HG02642 (cell line): ENCODE measurements around the gene TNFAIP8L3.
"Not testable (repeated sequence)": the region's sequence is repeated elsewhere in the genome, so short reads cannot be mapped to it uniquely, and the experiment has no call there.

ENCODE experiments used
- ATAC-seq: cut with Tn5 transposase; IDR thresholded peaks from one replicate; pipeline ENCODE4 v1.9.1; 2021; ENCODE audit warnings: mild to moderate bottlenecking; ENCODE audit not compliant: unreplicated experiment, poor library complexity

The TNFAIP8L3 gene

DNA sequence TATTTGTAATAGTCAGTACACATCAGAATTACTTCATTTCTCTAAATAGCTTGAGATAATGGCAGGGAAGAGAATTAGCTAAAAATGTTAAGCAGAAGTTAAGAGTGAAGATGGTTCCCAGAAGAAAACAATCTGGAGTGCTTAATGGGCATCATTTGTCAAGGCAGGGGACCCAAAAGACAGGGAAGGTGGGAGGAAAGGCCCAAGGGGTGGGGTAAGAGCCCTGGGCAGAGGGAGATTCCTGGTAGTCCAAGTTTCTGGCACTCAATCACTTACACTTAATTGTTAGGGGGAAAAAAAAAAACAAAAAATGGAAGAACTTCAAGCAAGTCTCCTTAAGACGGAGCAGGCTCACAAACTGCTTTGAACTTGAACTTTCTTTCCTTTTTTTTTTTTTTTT, 28.9 kb downstream of the TNFAIP8L3 start:
- no peak for ATAC-seq

DNA sequence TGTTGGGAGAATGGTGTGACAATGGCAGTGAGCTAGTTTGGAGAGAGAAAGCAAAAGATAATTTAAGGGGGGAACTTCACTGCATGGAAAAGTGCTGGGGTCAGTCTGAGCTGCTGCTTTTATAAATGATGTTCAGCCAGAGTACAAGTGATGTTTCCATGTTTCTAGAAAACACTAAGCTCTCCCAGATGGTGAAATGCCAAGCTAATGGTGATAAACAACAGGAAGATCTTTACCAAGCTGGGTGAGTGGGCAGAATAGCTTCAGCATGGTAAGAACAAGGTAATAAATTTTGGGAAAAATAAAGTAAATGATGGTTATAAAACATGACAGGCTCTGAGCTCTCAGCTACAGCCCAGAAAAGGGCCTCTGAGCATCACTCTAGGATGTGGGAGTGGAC, 29.4 kb downstream of the TNFAIP8L3 start:
- no peak for ATAC-seq

GRCh38 chr15:51062736-51063135, 32.0 kb downstream of the TNFAIP8L3 start:
- ATAC-seq: no peak

DNA sequence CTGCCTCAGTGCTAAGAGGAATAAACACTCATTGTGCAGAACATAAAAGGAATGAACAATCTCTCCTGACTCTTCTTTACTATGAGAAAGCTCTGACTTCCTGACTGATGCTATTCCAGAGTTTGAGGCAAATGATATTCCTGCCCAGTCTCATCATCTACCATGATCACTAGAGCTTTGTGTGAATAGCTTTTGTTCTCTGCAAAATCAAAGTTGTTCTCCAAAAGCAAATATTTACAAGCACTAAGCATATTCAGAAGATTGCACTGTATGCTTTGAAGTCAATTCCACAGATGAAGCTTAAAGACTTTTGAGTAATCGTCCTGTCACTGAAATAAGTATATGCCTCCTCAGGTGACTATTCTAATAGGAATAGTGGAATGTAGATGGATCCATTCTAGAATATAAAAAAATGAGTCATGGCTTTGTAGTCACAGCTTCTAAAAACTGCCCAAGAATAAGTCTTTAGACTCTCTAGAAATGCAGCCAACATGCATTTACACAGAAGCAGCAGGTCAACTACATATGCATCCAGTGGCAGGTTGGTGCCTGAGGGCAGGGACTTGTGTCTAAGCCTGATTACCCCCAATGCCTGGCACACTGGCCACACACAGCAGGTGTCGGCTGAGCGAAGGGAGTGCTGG, 34.6 kb downstream of the TNFAIP8L3 start:
- no peak for ATAC-seq

- ATAC-seq: no peak
These were observed 40.2 kb downstream of the TNFAIP8L3 start for GRCh38 chr15:51054535-51054934.

DNA sequence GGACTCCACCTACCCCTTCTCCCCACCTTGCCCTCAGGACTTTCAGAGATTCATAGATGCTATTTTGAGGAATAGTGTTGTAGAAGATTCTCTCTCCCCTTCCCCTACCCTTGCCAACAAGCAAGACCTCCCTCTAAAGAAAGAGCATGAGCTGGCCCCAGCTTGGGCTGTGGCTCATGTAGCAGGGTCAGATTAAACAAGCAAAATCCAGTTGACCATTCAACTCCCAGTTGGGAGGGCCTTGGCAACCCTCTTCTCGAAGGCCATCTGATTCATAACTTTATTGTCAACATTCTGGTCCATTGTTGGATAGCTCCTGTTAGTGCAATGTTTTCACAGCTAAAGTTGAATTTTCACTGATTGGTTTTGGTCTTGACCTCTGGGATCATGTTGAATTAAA, 41.1 kb downstream of the TNFAIP8L3 start:
- ATAC-seq: no peak

DNA sequence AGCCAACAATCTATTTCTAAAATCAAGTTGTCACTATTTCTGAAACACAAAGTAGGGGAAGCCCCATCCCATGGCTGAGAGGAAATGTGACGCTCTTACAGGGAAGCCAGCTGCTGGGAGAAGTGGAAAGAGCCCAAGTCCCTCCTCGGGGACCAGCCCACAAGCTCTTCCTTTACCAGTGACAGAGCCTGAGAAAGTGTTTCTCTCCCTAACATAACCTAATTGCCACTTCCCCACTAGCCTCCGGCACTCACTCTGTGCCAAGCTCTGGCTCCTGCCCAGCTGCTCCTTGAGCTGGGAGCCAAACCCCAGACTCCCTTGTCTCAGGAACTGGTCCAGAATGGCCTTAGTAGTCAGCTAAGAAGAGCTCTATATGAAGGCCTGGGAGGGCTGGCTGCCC, 42.9 kb downstream of the TNFAIP8L3 start:
- no peak for ATAC-seq

- no peak for ATAC-seq
These were observed 45.6 kb downstream of the TNFAIP8L3 start for GRCh38 chr15:51049081-51049480.

DNA sequence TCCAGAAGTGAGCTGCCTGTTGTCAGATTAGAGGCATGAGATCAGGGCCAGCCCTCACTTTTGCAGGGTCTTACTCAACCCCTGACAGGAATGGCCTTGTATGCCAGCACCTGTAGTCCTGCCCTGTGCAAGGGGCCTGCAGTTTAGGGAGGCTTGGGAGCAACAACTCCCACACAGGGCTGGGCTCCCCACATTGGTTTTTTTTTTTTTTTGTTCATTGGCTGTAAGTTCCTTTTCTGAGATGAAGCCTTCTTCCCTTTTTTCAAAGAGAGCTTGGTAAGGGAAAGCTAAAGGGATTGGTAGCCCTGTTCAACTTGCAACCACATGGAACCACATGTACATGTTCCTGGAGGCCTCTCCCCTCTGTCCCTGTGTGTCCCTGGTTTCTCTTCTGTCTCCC, 46.4 kb downstream of the TNFAIP8L3 start:
- no peak for ATAC-seq

GRCh38 chr15:51046799-51047449, 47.8 kb downstream of the TNFAIP8L3 start:
- ATAC-seq: no peak

DNA sequence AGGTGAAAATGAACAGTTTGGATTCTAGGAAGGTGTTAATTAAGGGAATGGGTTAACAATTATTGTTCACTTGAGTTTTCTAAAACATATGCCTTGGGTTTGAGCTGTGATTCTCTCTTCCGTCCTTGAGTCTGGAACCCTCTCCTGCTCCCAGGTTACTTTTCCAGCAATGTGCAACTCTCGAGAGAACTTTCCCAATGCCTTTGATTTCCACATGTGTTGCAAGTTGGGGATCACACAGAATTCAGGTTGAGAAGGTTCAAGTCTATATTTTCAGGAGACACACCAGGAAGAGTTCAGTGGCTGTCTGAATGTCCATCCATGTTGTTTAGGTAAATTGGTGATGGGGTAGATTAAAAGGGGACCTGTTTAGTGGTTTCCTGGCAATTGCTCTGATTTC, 48.7 kb downstream of the TNFAIP8L3 start:
- no peak for ATAC-seq

- ATAC-seq: no peak
These were observed 50.5 kb downstream of the TNFAIP8L3 start for GRCh38 chr15:51044037-51044727.

- ATAC-seq: no peak
These were observed 55.8 kb downstream of the TNFAIP8L3 start for GRCh38 chr15:51038974-51039319.

GRCh38 chr15:51038162-51038973, 56.3 kb downstream of the TNFAIP8L3 start:
- no peak for ATAC-seq

DNA sequence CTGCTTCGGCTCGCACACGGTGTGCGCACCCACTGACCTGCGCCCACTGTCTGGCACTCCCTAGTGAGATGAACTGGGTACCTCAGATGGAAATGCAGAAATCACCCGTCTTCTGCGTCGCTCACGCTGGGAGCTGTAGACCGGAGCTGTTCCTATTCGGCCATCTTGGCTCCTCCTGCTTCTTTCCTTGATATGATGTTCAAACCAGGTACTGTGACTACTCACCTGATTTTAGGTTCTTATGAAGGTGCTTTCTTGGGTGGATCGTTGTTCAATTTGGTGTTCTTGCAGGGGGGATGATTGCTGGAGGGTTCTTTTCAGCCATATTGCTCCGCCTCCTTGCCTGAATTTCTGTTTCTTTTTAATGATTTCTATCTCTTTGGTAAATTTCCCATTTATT, 57.2 kb downstream of the TNFAIP8L3 start:
- not testable (repeated sequence) for ATAC-seq

GRCh38 chr15:51030649-51031316, 63.9 kb downstream of the TNFAIP8L3 start:
- no peak for ATAC-seq

- no peak for ATAC-seq
These were observed 69.3 kb downstream of the TNFAIP8L3 start for GRCh38 chr15:51025454-51025846.

DNA sequence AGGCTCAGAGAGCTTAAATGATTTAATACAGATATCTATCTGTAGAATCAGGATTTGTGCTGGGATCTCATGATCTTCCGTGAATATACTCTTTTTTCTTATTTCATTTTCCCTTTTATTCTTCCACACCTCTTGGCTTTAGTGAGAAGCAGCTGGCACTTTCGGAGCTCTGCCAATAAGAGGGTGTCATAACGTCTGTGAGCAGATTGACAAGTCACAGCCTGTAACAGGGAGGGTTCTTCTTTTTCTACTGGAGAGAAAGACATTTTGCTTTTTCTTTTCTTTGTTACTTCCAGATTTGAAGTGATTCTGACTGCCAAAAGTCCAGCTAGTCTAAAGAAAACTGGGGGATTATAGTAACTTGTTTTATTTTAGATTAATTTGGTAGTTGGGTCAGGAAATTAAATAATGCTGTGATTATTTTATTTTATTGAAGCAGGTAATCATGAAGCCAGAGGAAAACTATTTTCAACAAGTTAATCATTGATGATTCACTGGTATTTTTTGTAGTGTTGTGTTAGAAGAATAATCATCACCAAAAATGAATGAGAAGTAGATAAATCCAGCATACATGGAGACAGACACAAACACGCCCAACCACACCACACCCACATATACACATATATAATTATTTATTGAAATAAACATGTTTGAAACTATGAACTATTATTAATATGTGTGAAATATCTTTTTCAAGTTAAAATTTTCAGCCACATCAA, 69.8 kb downstream of the TNFAIP8L3 start:
- no peak for ATAC-seq

DNA sequence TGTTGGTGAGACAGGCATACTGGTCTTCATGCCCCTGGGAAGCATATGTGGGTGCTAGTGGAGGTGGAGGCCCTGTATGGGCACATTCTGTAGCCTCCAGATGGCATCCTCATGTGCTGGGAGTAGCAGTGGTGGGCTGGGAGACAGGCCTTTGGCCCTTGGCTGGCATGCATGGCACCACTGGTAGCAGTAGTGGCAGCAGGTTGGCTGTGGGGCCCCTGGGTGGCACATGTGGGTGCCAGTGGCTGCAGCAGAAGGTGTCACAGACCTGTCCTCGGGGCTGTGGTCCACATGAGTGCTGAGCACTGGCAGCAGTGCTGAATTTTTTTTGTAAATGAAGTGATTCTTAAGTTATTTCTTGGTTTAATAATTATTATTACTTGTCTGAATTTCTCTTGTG, 71.2 kb downstream of the TNFAIP8L3 start:
- ATAC-seq: no peak

DNA sequence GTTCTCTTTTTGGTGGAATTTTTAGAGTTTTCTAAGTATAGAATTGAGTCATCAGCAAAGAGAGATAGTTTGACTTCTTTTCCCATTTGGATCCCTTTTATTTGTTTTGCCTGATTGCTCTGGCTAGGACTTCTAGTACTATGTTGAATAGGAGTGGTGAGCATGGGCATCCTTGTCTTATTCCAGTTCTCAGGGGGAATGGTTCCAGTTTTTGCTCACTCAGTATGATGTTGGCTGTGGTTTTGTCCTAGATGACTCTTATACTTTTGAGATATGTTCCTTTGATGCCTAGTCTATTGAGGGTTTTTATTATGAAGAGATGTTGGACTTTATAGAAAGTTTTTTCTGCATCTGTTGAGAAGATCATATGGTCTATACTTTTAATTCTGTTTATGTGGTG, 72.5 kb downstream of the TNFAIP8L3 start:
- no peak for ATAC-seq
